ENCODE data around the gene SUMO2.

GRCh38 chr17:75168998-75169397 is 13.8 kb downstream of the SUMO2 start:
- no peak for TF ChIP-seq POLR2A (IDR thresholded peaks at IDR 0.05; ENCODE audit: low read depth, low read length)
- TF ChIP-seq POLR2AphosphoS5 (IDR thresholded peaks at IDR 0.05; ENCODE audit: low read depth, low read length): no peak
- TF ChIP-seq SPI1 (IDR thresholded peaks at IDR 0.05; ENCODE audit: low read depth, low read length): no peak
- TF ChIP-seq POU2F2 (IDR thresholded peaks at IDR 0.05; ENCODE audit: low read depth, low read length): no peak
- TF ChIP-seq TAF1 (IDR thresholded peaks at IDR 0.05; ENCODE audit: low read depth, low read length): no peak
- TF ChIP-seq PAX5 (IDR thresholded peaks at IDR 0.05; ENCODE audit: insufficient read depth, low read length, severe bottlenecking): no peak
